Cardiac muscle cell (in vitro differentiated cells and primary cell): Measurements from ENCODE around the gene KISS1R. TPM values are rescaled to one million over a fixed set of nuclear protein-coding genes. Genes with fewer than 3 reads are reported as not detected.

Experiments
- DNase-seq, 2 donors: peaks; one replicate each; pipeline versions ENCODE4 v3.0.0 to v3.0.0-alpha.2; 2010 to 2017; ENCODE audit warnings: low read depth in 1 of 2, low spot score in 1 of 2
- H3K27ac ChIP-seq: fragments of 200-600 bp; sonication (generic); 2 replicates; pipeline ENCODE4 v1.5.1; 2016
- H3K27me3 ChIP-seq: fragments of 200-600 bp; sonication (generic); 2 replicates; pipeline ENCODE4 v1.6.0; 2016; ENCODE audit warnings: control low read depth
- H3K36me3 ChIP-seq: fragments of 200-600 bp; sonication (generic); 2 replicates; pipeline ENCODE4 v1.5.1; 2016; ENCODE audit warnings: control low read depth
- H3K4me1 ChIP-seq: fragments of 200-600 bp; sonication (generic); 2 replicates; pipeline ENCODE4 v1.8.1; 2017; ENCODE audit warnings: low read depth, mild to moderate bottlenecking, mixed run types
- H3K4me3 ChIP-seq: fragments of 200-600 bp; sonication (generic); 2 replicates; pipeline ENCODE4 v1.5.1; 2016; ENCODE audit warnings: mild to moderate bottlenecking
- H3K9me3 ChIP-seq: fragments of 200-600 bp; sonication (generic); 2 replicates; pipeline ENCODE4 v1.5.1; 2017; ENCODE audit warnings: low read depth, mild to moderate bottlenecking, control low read depth
- polyA plus RNA-seq: library from polyadenylated mRNA; unstranded; fragments of >200 nt; fragmentation: Nextera tagmentation; extraction: Ambion mirVana; gene quantifications from 2 replicates; pipeline ENCODE4 v1.2.1, GENCODE V29; 2016
- total RNA-seq: library from RNA; depleted of rRNA; stranded (reverse); fragments of >200 nt; gene quantifications from 2 replicates; pipeline ENCODE4 v1.2.3, GENCODE V29; 2016
- TF ChIP-seq, protein P1 (sequence below): IDR thresholded peaks from 2 replicates; pipeline ENCODE4 v1.5.1; 2012; ENCODE audit warnings: low read depth, mild to moderate bottlenecking, low read length

KISS1R gene
- total and polyA plus RNA-seq, 2 experiments from 2014 or later: 1.2 to 3.2 TPM

DNA sequence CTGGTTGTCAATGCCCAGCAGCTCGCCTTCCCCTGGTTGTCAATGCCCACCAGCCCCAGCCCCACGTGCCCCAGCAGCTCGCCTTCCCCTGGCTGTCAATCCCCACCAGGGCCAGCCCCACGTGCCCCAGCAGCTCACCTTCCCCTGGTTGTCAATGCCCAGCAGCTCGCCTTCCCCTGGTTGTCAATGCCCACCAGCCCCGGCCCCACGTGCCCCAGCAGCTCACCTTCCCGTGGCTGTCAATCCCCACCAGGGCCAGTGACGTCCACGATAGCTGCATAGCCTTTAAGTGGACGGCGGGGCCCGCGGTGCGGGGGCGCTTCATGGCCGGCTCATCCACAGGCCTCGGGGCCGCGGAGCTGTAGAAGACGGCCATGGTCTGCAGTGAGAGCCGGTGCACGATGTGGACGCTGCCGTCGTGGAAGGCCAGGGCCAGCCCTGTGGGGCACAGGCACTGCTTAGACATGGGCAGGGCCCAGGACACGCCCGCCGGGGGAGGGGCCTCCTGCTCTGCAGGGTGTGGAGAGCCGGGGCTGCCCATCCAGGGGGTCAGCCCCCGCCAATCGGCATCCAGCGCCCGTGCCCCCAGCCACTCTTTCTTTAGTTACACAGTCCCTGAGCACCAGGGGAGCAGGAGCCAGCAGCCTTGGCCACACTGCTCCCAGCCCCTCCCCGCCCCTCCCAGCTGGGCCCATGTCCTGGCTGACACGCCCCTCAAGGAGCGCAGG, 37.3 kb upstream of the KISS1R start:
- Histone ChIP-seq H3K36me3 (peaks cover 12% of the 10 kb centered on the region), H3K9me3 (no peaks in the 10 kb centered on the region), H3K4me3 (no peak overlapping the region), H3K27ac (no peak overlapping the region), H3K4me1 (no peaks in the 10 kb centered on the region), H3K27me3 (no peaks in the 10 kb centered on the region)
- no peak for DNase-seq
- TF ChIP-seq, protein P1, sequence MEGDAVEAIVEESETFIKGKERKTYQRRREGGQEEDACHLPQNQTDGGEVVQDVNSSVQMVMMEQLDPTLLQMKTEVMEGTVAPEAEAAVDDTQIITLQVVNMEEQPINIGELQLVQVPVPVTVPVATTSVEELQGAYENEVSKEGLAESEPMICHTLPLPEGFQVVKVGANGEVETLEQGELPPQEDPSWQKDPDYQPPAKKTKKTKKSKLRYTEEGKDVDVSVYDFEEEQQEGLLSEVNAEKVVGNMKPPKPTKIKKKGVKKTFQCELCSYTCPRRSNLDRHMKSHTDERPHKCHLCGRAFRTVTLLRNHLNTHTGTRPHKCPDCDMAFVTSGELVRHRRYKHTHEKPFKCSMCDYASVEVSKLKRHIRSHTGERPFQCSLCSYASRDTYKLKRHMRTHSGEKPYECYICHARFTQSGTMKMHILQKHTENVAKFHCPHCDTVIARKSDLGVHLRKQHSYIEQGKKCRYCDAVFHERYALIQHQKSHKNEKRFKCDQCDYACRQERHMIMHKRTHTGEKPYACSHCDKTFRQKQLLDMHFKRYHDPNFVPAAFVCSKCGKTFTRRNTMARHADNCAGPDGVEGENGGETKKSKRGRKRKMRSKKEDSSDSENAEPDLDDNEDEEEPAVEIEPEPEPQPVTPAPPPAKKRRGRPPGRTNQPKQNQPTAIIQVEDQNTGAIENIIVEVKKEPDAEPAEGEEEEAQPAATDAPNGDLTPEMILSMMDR: no peak

DNA sequence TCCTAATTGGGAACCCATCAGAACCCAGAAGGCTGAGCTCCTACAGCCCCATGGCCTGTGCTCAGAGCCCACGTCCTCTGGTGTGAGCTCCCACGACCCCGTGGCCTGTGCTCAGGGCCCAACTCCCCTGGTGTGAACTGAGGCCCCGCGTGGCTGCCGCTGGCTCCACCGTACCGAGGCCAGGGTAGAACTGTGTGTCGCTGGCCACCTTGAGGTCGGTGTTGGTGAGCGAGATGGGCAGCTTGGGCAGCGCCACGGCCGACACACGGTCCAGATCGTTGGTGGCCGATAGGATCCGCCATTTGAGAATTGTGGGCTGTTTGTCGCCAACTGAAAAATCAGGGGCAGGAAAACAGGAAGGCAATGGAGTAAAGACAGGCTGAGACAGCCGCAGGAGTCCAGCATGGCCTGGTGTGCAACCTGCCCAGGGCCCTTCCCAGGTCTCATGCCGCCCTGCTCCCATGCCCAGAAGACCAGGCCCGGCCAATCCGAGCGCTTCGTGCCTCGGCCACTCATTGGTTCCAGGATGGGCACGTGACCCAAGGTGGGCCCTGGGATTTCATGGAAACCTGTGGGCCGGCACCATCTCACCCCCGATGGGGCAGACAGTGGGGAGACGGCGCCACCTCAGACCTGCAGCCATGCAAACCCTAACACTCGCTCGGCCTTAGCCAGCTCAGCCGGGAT, 35.6 kb upstream of the KISS1R start:
- TF ChIP-seq, protein P1: no peak
- Histone ChIP-seq H3K36me3 (peaks cover 12% of the 10 kb centered on the region), H3K4me3 (no peak overlapping the region), H3K27me3 (no peaks in the 10 kb centered on the region), H3K4me1 (no peaks in the 10 kb centered on the region), H3K27ac (no peak overlapping the region), H3K9me3 (no peaks in the 10 kb centered on the region)
- DNase-seq: no peak

DNA sequence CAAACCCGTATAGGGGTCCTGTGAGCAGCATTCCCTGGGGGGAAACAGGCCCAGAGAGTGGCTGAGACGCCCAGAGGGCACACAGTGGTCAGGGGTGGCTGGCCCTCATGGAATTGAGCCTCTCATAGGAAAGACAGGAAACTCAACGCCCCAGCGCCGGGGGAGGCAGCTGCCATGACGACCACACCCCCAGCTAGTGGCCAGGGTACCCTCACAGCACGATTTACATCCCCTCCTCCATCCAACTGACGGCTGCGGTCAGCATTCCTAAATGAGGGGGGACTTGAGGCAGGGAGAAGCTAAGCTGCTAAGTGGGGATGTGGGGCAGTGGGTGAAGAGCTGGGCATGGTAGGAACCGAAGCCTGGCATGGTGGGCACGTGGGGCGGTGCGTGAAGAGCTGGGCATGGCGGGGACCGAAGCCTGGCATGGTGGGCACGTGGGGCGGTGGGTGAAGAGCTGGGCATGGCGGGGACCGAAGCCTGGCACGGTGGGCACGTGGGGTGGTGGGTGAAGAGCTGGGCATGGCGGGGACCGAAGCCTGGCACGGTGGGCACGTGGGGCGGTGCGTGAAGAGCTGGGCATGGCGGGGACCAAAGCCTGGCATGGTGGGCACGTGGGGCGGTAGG, 34.1 kb upstream of the KISS1R start:
- Histone ChIP-seq H3K4me1 (no peaks in the 10 kb centered on the region), H3K27me3 (no peaks in the 10 kb centered on the region), H3K9me3 (no peaks in the 10 kb centered on the region), H3K36me3 (peaks cover 12% of the 10 kb centered on the region), H3K4me3 (no peak overlapping the region), H3K27ac (no peak overlapping the region)
- TF ChIP-seq, protein P1: no peak
- DNase-seq: no peak

DNA sequence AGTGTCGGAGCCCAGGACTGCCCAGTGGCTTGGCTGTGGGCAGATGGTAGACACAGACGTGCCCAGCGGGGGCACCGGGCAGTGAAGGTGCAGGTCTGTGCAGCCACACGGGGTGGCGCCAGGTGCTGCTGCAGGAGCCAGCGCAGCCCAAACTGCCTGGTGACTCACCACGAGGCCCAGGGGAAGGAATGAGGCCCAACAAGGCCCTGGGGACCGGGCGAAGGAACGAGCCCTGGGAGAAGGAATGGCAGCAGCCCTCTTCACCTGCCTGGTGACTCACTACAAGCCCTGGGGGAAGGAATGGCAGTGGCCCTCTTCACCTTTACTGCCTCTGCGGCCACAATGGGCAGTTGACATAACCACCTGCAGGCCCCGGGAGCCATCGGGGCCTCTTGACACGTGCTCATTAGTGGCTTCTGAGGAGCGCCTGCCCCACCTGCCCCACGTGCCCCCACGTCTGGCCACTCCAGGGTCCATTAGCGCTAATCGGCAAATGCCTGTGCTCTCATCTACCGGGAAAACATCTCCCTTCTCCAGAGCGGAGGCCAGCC, 33.4 kb upstream of the KISS1R start:
- DNase-seq: no peak
- H3K36me3 ChIP-seq: peaks cover 12% of the 10 kb centered on the region
- TF ChIP-seq, protein P1: no peak

DNA sequence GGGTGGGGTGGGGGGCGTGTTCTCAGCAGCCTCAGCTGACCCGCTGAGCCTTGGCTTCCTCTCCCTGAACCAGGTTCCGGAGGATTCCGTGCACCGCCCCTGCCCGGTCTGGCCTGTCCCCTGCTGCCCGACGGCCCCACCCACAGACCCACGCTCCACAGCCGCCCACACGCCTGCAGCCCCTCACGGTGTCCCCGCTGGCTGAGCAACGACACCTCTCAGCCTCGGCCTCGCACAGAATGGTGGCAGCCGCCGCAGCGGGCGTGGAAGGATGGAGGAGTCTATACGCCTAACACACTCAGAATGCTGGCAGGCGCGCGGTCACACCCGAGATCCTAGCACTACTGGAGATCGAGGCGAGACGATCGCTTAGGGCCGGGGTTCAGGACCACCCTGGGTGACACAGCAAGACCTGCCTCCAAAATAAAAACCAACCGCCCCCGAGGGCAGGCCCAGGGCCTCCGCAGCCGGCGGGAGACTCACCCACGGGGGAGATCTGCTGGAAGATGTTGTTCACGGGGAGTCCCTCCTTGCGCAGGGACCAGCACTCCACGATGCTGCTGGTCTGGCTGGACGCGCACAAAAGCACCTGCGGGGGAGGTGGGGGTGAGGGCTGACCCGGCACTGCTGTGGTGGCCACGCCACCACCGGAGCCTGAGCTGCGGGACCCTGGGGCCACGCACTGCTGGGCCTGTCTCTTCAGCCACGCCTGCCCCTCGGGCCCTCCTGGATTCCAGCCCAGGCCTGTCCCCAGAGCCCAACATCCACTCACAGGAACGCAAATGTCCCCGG, 32.5 kb upstream of the KISS1R start:
- no peak overlapping the region for H3K4me3 ChIP-seq
- H3K36me3 ChIP-seq: peaks cover 9% of the 10 kb centered on the region
- TF ChIP-seq, protein P1: no peak
- H3K9me3 ChIP-seq: no peaks in the 10 kb centered on the region
- no peaks in the 10 kb centered on the region for H3K27me3 ChIP-seq
- DNase-seq: no peak
- no peak overlapping the region for H3K27ac ChIP-seq
- H3K4me1 ChIP-seq: no peaks in the 10 kb centered on the region

More for the DNA sequence above, 33.4 kb upstream of the KISS1R start:
- H3K4me3 ChIP-seq: no peak overlapping the region
- H3K4me1 ChIP-seq: no peaks in the 10 kb centered on the region
- H3K9me3 ChIP-seq: no peaks in the 10 kb centered on the region
- H3K27ac ChIP-seq: no peak overlapping the region
- H3K27me3 ChIP-seq: no peaks in the 10 kb centered on the region
